ENCODE measurements around the gene PDE6B.
"Not testable (repeated sequence)": the region's sequence is repeated elsewhere in the genome, so short reads cannot be mapped to it uniquely, and the experiment has no call there.

PDE6B gene

DNA sequence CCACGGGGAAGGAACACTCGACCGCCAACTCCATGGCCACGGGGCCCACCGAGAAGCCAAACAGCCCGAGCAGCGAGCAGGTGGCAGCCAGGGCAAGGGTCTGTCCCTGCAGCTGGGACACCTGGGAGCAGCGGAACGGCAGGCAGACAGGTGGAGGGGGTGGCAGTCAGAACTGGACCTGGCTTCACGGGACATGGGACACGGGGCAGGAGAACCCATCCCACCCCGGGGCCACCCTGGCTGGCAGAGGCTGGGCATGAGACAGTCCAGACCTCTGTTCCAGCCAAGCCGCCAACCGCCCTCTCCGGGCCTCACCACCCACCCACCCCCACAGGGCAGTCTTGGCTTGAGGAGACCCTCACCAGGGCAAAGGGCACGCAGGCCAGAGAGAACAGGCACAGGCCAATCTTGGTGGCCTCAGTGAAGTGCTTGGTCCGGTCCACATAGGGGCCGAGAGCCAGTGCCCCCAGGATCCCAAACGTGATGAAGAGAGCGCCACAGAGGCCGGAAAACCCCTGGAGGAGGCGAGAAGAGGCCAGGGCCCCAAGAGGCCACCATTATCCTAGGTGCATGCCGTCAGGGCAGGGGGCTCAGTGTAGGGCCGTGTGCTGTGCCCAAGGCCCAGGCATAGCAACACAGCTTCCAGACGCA is 58.0 kb downstream of the PDE6B start:
- no peak for DNase-seq (ENCODE audit: low read depth, low spot score)

DNA sequence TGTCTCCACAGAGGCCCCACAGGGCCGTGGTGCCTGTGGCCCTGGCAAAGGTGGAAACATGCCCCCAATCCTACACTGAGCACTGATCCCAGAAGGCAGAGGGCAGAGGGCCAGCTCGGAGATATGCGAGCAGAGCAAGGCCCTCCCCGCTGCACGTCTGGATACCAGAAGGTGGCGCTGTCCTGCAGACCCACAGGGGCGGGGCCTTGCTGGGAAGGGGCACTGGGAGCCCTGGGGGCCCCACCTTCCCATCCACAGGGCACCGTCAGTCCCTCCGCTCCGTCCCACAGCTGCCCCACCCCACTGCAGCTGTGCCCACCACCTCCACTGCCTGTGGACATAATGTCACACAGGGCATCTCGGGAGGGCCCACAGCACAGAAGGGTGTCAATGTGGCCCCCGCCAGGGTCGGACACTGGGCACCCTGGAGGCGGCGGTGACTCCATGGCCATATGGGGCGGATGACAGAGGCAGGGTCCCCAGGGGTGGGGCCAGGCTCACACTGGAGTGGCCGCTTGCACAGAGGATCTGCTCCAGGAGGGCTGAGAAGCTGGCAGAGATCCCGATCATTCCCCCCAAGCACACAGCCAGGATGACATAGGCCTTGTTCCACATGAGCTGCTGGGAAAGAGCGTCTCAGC is 58.7 kb downstream of the PDE6B start:
- DNase-seq (ENCODE audit: low read depth, low spot score) = no peak

DNA sequence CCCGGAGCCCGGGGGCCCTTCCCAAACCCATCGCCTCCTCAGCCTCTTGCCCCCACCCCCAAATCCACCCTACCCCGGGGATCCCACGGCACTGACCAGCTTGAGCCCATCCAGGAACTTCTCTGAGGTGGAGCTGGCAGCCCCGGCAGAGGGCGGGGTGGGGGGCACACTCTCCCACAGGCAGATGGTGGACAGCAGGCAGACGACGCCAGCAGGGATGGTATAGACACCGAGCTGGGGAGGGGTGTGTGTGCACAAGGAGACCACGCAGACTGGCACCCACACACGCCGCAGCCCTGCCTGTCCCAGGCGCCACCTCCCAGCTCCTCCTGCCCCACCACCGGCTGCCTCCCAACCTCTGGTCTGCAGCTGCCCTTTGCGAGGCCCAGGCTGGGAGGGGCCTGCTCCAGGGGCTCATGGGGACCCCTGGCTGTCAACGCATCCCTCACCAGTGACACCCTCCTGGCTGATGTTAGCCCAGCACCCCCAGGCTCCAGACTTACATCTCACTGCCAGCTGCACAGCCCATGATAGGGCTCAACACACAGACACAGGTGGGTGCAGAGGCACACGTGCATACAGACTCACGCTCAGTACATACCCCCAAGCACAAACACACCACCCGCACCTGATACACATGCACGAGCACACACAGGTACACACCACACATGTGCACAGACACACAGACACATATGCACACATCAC is 59.4 kb downstream of the PDE6B start:
- DNase-seq (ENCODE audit: low read depth, low spot score) = no peak

DNA sequence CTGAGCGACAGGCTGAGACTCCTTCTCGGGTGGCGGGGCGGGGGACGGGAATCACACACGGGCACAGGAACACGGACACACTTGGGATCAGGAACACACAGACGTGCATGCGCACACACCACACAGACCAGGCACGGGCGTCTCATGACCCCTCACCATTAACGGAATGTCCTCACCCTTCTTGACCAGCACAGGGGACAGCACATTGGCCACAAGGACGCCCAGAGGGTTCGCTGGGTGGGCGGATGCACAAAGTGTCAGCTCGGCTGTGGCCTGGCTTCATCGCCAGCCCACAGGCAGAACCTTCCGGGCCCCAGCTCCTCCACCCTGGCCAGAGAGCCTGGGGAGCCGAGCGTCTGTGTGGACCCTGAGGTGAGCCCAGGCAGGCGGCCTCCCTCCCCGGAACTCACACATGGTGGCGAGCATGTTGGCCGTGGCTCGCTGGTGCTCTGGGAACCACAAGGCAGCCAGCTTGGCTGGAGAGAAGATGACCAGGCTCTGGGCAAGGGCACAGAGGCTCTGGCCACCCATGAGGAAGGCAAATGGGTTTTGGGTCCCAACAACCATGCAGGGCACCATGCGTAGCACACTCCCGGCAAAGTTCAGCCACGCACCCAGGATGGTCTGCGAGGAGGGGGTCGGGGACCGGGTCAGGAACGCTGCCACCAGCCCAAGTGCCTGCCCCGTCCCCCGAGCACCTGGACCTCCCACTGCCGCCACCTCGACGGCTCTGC is 60.5 kb downstream of the PDE6B start:
- DNase-seq (ENCODE audit: low read depth, low spot score) = no peak

DNA sequence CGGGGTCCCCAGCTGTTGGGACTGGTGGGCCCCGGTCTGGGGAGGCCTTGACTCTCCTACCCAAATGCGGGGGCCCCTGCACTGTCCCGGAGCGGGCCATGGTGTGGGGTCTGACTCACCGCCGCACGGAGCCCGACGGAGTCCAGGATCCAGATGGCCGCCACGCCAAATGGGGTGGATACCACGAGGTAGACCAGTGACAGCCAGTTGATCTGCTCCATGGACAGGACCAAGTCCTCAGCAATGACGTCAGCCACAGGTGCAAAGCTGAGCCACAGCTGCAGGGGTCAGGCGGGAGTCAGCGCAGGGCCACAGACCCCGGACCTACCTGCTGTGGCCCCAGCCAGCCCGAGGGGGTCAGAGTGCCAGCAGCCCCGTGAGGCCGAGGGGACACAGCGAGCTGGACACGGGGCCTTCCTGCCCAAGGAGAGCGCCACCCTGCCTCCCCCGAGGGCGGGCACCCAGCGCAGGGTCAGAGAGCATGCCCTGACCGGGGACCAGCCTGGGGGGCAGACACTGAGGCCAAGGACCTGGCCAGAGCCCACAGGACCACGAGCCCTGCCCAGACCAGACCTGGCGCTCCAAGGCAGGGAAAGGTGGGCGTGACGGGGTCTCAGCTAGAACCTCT is 61.2 kb downstream of the PDE6B start:
- DNase-seq (ENCODE audit: low read depth, low spot score) = no peak

DNA sequence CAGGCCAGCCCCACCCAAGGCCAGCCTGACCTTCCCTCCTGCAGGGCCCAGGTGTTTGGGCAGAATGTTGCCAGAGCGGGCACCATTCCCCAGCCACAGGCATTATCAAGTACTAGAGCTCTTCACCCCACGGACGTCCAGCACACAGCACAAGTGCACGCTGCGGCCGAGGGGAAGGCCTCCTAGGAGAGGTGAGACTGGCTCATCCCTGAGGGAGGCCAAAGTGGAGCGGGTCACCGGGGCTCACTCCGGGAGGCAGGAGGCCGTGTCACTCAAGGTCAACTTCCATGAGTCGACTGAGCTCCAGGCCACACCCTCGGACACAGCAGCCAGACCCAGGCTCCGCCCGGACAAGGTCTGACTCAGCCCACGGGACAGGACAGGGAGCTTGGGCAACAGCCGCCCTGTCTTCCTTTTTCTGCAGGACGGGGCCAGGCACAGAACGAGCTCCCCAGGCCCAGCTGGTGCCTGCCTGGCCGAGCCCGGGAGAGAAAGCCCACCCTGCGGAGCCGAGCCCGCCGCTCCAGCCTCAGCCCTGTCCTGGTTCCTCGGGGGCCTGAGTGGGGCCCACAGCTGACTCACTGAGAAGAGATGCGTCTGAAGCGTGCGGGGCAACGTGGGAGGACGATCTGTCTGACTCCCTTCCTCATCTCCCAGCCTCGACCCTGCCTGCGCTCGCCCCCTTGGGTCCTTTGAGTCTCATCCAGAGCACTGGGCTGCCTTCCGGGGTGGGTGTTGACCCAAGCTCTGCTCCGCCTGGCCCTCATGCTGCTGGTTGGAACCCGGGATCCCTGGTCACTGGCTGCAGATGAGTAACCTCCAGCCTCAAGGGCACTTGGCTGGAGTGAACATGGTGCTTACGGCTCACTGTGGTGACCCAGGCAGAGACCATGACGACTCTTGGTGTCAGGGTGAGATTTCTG is 61.9 kb downstream of the PDE6B start:
- DNase-seq (ENCODE audit: low read depth, low spot score) = no peak

DNA sequence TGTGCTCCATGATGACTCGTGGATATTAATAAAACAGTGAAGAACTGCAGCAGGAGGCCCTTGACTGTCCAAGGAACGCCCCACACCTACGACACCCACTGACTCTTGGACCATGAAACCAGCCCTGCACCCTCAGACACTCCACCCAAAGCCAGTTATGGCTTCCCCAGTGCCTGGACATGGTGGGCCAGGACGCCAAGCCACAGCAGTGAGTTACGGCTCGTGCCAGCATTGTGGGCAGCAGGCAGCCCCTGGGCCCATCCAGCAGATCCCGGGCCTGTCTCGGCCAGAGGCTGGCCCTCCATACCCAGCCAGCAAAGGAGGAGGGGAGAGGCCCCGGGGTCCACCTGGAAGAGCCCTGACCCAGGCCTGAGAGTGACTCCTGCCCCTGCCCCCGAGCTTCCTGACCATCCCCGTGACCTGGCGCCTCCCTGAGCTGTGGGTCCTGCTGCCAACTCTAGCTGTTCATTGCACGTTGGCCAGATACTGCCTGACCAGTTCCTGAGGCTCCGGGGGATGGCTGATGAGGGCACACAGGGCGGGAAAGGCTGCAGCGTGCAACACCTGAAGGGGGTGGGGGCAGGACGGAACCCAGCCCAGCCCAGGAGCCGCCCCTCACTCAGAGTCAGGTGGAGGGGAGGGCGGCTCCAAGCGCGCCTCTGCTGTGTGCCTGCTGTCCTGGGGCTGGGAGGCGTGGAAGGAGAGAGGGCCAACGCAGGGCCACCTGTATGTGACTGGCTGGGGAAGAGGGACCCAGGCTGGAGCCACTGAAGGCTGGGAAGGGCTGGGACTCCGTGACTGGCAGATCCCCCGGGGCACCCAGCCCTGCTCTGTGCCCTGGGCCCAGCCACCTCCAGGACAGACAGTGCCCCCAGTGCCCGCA is 62.8 kb downstream of the PDE6B start:
- no peak for DNase-seq (ENCODE audit: low read depth, low spot score)

DNA sequence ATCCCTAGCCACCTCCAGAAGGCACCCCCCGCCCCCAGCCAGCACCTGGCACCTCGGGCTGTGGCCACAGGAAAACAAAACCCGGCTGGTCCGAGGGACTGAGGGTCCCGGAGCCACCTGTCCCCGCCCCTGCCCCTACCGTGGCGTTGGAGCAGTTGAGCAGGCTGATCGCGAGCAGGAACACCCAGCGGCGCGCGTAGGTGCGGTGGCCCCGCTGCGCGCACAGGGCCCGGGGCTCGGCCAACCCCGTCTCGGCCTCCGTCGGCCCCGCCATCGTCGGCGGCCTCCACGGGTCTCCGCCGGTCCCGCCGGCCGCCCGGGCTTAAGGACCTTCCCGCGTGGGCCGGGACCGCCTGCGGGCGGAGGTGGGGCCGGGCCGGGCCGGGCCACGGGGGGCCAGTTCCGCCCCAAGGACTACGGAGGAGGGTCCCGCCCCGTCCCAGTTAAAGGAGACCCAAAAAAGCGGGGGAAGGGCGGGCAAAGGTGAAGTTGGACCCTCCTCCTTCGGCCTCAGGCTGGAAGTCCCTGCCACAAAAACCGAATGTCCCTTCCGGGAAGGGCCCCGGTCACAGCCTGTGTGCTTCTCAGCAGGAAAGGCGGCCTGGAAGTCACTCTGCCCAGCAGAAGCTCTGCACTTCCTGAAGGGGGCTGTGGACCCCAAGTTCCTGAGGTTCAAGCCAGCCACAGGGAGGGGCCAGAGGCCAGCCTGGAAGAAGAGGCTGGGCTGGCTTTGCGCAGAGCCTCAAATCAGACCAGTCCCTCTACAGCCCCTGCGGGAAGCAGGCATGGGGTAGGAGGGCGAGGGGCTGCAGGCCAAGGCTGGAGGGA is 63.7 kb downstream of the PDE6B start, which contains the start of gene SLC49A3:
TSS of gene SLC49A3 (minus strand) at position 298 of the 828 bp plus-strand sequence. CDS start at position 274, 24 bp downstream.
- no peak for DNase-seq (ENCODE audit: low read depth, low spot score)

DNA sequence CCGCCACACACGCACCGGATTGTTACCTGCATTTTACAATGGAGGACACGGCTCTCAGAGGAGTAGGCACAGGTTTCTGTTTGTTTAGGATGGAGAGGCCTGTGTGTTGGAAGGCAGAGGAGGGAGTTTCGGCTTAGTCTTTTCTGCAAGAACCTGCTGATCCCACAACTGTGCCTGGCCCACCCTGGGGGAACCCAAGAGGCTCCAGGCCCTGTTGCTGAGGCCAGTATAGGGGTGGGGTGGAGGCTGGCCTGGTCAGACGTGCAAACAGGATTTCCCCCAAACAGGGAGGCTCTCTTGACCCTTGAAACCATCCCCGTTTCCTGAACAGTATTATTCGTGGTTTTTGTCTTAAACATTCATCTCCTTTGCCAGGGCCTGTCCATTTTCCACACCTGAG is 64.3 kb downstream of the PDE6B start:
- no peak for DNase-seq (ENCODE audit: low read depth, low spot score)

DNA sequence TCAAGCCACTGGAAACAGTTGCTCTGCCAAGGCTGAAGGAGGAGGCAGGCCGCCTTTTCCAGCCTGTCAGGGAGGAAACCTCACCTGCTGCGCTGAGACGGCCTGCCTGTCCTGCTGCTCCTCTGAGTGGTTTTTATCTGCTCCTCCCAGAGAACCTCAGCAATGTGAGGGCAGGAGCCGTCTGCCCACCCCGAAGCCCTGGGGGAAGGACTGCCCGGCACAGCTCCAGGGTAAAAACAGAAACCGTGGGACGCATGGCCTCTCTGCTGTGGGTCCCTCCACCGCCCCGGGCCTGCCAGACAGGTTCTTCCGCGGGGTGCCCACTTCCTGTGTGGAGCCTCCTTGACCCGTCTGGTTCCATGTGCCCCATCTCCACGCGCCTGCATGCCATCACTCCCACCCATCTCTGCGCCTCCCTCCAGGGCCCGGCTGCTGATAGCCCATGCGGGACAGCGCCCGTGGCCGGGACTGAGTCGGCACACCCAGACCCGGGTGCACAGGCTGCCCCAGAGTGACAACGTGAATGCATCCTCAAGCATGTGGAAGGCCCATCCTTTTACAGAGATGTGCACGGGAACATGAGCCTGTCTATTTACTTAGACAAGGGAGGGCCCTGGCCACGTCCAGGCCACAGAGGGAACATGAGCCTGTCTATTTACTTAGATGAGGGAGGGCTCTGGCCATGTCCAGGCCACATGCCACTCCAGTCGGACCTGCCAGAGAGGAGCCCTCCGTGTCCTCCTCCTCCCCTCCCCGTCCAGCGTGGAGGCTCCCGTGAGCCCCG is 67.6 kb downstream of the PDE6B start:
- DNase-seq (ENCODE audit: low read depth, low spot score) = no peak

DNA sequence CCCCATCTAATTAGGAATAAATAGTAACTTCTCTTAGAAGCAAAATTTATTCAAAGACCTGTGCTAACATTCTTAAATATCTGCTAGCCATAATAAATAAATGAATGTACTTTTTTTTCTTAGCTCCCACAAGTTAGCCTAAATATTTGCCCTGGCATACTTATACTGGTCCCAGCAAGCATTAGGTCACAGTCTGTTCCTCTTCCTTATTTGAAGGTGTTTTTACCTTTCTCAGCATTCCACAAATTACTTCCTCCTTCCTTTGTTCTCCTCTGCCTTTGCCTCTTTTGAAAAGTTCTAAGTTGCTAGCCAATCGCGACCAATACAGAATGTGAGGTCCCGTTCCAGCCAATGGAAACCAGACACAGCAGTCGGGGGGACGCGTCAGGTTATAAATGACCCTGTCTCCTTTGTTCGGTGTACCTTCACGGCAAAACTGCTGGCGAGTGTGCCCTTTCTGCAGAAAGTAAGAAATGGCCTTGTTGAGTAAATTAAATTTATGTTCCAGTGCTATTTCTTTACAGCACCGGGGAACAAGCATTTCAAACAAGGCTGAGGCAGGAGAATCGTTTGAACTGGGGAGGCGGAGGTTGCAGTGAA is 69.1 kb downstream of the PDE6B start:
- DNase-seq (ENCODE audit: low read depth, low spot score) = not testable (repeated sequence)

DNA sequence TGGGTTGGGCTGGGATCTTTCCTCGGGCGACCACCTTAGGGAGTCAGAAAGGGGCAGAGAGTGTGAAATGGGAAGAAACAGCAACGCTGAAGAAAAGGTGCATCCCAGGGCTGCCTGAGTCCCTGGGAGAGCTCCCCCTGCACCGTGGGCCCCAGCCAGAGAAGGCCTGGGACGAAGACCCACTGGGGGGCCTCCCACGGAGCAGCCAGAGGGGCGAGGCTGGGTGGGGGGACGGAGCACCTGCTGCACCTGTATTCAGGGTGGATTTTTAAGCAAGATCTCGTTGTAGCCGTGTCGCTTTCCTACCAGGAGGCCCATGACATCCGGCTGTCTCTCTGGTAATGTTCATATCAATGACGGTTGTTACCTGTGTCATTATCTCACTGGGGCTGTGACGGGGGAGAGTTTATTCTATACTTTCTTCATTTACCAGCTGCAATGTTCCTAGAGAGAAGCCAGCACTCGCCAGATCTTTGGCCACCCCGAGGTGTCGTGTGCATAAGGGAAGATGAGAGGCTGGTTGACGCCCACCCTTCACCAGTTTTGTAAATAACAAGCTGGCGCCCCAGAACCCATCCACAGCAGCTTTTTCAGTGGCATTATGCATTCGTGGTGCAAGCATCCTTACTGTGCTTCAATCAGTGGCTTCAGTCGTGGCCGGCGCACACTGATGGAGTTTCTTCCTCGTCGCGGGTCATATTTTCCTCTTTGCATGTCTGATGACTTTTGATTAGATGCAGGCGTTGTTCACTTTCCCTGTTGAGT is 74.6 kb downstream of the PDE6B start:
- DNase-seq (ENCODE audit: low read depth, low spot score) = no peak

DNA sequence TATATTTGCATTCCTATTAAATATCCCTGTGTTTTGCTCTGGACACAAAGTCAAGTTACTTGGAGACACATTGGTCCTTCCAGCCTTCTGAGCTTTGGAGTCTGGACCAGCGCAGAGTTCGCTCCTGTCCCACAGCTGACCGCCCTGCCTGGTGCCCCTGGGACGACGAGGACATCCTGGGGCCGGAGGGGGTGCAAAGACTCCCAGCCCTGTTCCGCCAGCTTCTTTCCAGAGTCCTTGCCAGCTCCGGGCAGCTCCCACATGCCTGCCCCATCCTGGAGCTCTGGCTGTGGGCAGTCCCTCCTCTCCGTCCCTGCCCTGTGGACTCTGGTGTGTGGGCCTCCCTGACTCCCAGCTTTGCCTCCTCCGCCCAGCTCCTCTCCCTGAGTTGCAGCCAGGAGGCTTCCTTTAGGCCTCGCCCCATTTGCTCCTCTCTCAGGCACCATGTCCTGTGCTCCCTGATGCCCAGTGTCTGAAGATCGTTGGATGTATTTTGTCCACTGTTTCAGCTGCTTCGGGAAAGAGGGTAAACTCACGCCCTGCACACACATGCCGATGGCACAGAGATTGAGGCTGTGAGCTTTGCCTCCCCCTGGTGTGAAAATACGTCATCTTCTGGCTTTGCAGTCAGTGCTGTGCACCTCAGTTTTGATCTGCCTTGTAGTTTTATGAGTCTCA is 75.4 kb downstream of the PDE6B start:
- DNase-seq (ENCODE audit: low read depth, low spot score) = no peak

DNA sequence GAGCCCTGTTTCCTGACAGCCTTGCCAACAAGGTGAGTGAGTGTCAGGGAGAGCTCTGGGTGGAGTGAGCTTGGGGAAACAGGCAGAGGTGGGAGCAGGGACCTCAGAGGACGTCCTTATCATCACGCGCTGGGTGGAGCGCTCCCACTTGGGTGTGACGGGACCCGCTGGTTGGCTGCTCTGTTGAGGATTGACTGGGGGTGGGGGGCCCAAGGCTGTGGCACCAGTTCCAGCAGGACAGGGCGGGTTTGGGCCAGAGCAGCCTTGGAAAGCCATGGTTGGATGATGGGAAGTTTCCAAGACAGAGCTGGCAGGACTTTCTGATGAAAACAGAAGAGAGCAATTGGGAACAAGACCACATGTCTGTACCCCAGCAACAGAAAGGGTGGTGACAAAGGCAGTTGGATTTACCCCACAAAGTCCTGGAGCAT is 77.3 kb downstream of the PDE6B start:
- DNase-seq (ENCODE audit: low read depth, low spot score) = no peak

DNA sequence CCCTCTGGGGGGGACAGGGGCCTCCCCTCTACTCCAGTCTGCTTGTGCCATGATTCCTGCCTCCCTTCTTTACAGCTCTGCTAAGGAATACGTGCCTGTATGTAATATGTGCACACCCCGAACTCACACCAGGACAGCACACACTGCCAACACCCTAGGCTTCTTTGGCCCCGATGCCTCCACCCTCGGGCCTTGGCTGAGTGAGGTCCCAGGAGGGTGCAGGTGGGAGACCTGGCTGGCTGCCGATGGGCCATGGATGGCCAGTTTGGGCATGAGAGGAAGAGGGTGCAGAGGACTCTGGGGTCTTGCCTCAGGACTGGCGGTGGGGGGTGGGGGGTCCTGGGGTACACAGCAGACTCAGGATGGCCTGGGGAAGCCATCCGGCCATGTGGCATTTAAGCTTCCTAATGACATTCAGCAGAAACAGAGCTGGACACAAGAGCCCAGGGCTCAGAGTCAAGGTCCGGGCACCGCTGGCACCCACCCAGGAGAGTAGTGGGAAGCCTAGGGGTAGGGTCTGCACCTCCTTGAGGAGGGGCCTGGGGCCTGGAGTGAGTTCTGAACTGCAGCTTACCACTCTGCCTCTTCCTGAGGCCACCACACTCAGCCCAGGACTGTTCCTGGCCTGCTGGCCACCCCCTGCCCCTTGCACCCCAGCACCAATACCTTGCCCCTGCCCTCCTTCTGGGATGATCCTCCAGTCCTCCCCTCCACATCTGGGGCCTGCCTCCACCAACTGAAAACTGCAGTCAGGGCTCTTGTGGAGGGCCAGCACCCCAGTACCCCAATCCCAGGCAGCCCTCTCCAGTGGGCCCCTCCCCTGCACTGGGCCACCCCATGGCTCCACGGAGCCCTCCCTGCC is 78.2 kb downstream of the PDE6B start:
- no peak for DNase-seq (ENCODE audit: low read depth, low spot score)
